ENCODE results near the gene HTD2. TPM values are rescaled to one million over a fixed set of nuclear protein-coding genes. Genes with fewer than 3 reads are reported as not detected.
A peak's percentile ranks its signal among the peaks of the same experiment; 100 is the strongest.

The HTD2 gene
- total and polyA plus RNA-seq, 9 of the 15 experiments (the other 6 are each of a cell fraction or from before 2014, with no cell fraction given): 1.8 to 22.8 (median 9.6) TPM

DNA sequence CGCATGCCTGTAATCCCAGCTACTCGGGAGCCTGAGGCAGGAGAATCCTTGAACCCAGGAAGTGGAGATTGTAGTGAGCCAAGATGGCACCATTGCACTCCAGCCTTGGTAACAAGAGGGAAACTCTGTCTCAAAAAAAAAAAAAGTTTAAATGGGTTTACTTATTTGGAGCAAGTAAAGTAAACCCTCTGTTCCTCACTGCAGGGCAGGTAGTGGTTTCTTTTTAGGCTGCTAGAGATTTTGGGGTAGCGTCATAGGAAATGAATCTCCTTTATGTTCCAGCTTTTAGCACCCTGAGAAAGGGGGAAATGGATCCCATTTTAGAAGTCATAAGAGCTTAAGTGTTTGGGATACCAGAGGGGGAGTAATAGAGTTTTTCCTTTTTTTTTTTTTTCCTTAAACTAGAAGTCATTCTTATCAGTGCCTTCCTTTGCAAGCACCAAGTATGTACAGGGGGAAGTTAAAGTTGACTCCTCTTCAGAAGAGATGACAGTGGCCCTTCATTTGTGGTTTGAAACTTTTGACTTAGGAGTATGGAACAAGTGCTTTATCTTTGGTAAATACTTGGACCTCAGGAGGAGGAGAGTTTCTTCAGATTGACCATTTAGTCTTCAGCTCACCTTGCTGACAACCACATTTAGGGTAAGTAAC is 34.4 kb downstream of the HTD2 start:
- POLR2A ChIA-PET: interaction anchor here (0.5 to 1.3 kb wide), 4 partner anchors 9 to 249 kb away, joined by 3 to 4 read pairs (median 4); no protein-coding TSS in a partner anchor
- WGBS (ENCODE audit: insufficient coverage, low coverage, missing lambda C conversion rate): 93% methylated on average over 3 of the region's 3 CpGs
- TF ChIP-seq ZNF239 (CRISPR knock-in tag; IDR thresholded peaks at IDR 0.05): peak; percentile 77
- no peak for TF ChIP-seq ETS2 (tag; IDR thresholded peaks at IDR 0.05; ENCODE audit: borderline replicate concordance, poor library complexity, severe bottlenecking)
- TF ChIP-seq RCOR1 (IDR thresholded peaks at IDR 0.05; ENCODE audit: borderline replicate concordance in 1 of 2, low read depth in 2 of 2, low read length in 2 of 2): peak in 1 of 2 experiments; percentile 33; a peak in 1 of 4 replicates
- peak; percentile 66; the same call in 1 of the 2 replicates for TF ChIP-seq ZNF384 (IDR thresholded peaks at IDR 0.05; ENCODE audit: low read depth, low read length)
- ATAC-seq (peak; percentile 64), FAIRE-seq (no peak), DNase-seq (ENCODE audit: extremely low read depth in 1 of 4, low spot score in 3 of 4) (peak in 1 of 4 experiments; percentile 27)
- Histone ChIP-seq H3K9me1 (ENCODE audit: control insufficient read depth, insufficient read depth, low read length) (no peaks in the 10 kb centered on the region), H3K4me1 (replicated peaks in 1 of 2; ENCODE audit: control insufficient read depth in 2 of 2, insufficient read depth in 2 of 2, low read length in 2 of 2) (peaks cover 0 to 2% of the 10 kb centered on the region in 2 experiments; a peak in 3 of 5 replicates), H3K36me3 (ENCODE audit: control insufficient read depth, insufficient read depth, low read length) (no peaks in the 10 kb centered on the region), H2AFZ (ENCODE audit: low read depth, low read length) (no peak overlapping the region), H3K79me2 (ENCODE audit: control insufficient read depth, insufficient read depth, low read length) (0 out of 3 replicates have a peak, but pooled peaks cover under 1% of the 10 kb centered on the region), H3K27ac (ENCODE audit: extremely low read depth, low read depth, low read length) (no peak overlapping the region), H3K4me3 (no peak overlapping the region), H3K27me3 (ENCODE audit: control insufficient read depth in 2 of 2, insufficient read depth in 2 of 2, low read length in 2 of 2) (no peaks in the 10 kb centered on the region), H3K9me3 (replicated peaks; ENCODE audit: control insufficient read depth, insufficient read depth, low read depth, low read length) (no peaks in the 10 kb centered on the region), H4K20me1 (replicated peaks; ENCODE audit: control insufficient read depth, insufficient read depth, low read length) (no peaks in the 10 kb centered on the region), H3K4me2 (ENCODE audit: insufficient read depth, low read length) (no peak overlapping the region), H3K9ac (ENCODE audit: insufficient read depth in 1 of 2, low read depth in 2 of 2, low read length in 2 of 2) (no peak overlapping the region)
- CTCF ChIA-PET (ENCODE audit: low intra/inter-chr PET ratio): interaction anchor here (0.7 kb wide), 1 partner anchor 176 kb away, joined by 4 read pairs; no protein-coding TSS in a partner anchor
- intact Hi-C loops (cut with micrococcal nuclease) (no loop called here), in situ Hi-C loops (cut with MboI) (no loop called here)
- no TSS peak for BruUV-seq (replicated peaks)

DNA sequence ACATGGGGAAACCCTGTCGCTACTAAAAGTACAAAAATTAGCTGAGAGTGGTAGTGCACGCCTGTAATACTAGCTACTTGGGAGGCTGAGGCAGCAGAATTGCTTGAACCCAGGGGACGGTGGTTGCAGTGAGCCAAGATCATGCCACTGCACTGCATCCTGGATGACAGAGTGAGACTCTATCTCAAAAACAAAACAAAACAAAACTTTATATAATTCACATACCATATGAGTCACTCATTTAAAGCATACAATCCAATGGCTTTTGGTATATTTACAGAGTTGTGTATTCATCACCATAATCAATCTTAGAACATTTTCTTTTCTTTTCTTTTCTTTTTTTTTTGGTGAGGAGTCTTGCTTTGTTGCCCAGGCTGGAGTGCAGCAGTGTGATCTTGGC is 35.1 kb downstream of the HTD2 start:
- Histone ChIP-seq H2AFZ (ENCODE audit: low read depth, low read length) (no peak overlapping the region), H4K20me1 (replicated peaks; ENCODE audit: control insufficient read depth, insufficient read depth, low read length) (no peaks in the 10 kb centered on the region), H3K4me1 (replicated peaks in 1 of 2; ENCODE audit: control insufficient read depth in 2 of 2, insufficient read depth in 2 of 2, low read length in 2 of 2) (peaks cover 0 to 2% of the 10 kb centered on the region in 2 experiments; a peak in 2 of 5 replicates), H3K27me3 (ENCODE audit: control insufficient read depth in 2 of 2, insufficient read depth in 2 of 2, low read length in 2 of 2) (no peaks in the 10 kb centered on the region), H3K79me2 (ENCODE audit: control insufficient read depth, insufficient read depth, low read length) (no peaks in the 10 kb centered on the region), H3K4me2 (ENCODE audit: insufficient read depth, low read length) (no peak overlapping the region), H3K9me3 (replicated peaks; ENCODE audit: control insufficient read depth, insufficient read depth, low read depth, low read length) (no peaks in the 10 kb centered on the region), H3K27ac (ENCODE audit: extremely low read depth, low read depth, low read length) (no peak overlapping the region), H3K4me3 (no peak overlapping the region), H3K9ac (ENCODE audit: insufficient read depth in 1 of 2, low read depth in 2 of 2, low read length in 2 of 2) (no peak overlapping the region), H3K36me3 (ENCODE audit: control insufficient read depth, insufficient read depth, low read length) (no peaks in the 10 kb centered on the region), H3K9me1 (ENCODE audit: control insufficient read depth, insufficient read depth, low read length) (no peaks in the 10 kb centered on the region)
- no peak for DNase-seq (ENCODE audit: extremely low read depth in 1 of 4, low spot score in 3 of 4)
- ATAC-seq: no peak
- CTCF ChIA-PET (ENCODE audit: low intra/inter-chr PET ratio): interaction anchor here (0.7 kb wide), 1 partner anchor 176 kb away, joined by 4 read pairs; no protein-coding TSS in a partner anchor
- POLR2A ChIA-PET: interaction anchor here (0.6 to 1.3 kb wide), 3 partner anchors 8 to 250 kb away, joined by 3 to 4 read pairs (median 4); no protein-coding TSS in a partner anchor
- no TSS peak for BruUV-seq (replicated peaks)
- in situ Hi-C loops (cut with MboI) (no loop called here), intact Hi-C loops (cut with micrococcal nuclease) (no loop called here)
- WGBS (ENCODE audit: insufficient coverage, low coverage, missing lambda C conversion rate): 79% methylated on average over 3 of the region's 3 CpGs
- FAIRE-seq: no peak
- TF ChIP-seq ZNF551 (CRISPR knock-in tag; IDR thresholded peaks at IDR 0.05): no peak
- TF ChIP-seq, protein P1, sequence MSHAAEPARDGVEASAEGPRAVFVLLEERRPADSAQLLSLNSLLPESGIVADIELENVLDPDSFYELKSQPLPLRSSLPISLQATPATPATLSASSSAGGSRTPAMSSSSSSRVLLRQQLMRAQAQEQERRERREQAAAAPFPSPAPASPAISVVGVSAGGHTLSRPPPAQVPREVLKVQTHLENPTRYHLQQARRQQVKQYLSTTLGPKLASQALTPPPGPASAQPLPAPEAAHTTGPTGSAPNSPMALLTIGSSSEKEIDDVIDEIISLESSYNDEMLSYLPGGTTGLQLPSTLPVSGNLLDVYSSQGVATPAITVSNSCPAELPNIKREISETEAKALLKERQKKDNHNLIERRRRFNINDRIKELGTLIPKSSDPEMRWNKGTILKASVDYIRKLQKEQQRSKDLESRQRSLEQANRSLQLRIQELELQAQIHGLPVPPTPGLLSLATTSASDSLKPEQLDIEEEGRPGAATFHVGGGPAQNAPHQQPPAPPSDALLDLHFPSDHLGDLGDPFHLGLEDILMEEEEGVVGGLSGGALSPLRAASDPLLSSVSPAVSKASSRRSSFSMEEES (CRISPR knock-in tag; IDR thresholded peaks at IDR 0.05): no peak
- no peak for TF ChIP-seq ZNF785 (CRISPR knock-in tag; IDR thresholded peaks at IDR 0.05)
- no peak for TF ChIP-seq TBL1XR1 (IDR thresholded peaks at IDR 0.05; ENCODE audit: low read length in 2 of 2)
- no peak for TF ChIP-seq PTRF (tag; IDR thresholded peaks at IDR 0.05)
- TF ChIP-seq NBN (IDR thresholded peaks at IDR 0.05; ENCODE audit: low read depth): no peak
- TF ChIP-seq BDP1 (IDR thresholded peaks at IDR 0.05; ENCODE audit: insufficient read depth, insufficient read length): no peak
- no peak for TF ChIP-seq ZNF696 (CRISPR knock-in tag; conservative IDR thresholded peaks at IDR 0.05)
- TF ChIP-seq ADNP (tag; IDR thresholded peaks at IDR 0.05): no peak
- TF ChIP-seq PCBP1 (IDR thresholded peaks at IDR 0.05; ENCODE audit: low read depth, low read length, poor library complexity, severe bottlenecking): no peak
- no peak for TF ChIP-seq NCOA4 (IDR thresholded peaks at IDR 0.05; ENCODE audit: partially characterized antibody)

Measured in K562 (cell line).